HEK293 (cell line): ENCODE data around the gene SOCS7.
A peak's percentile ranks its signal among the peaks of the same experiment; 100 is the strongest.

Experiments used
- CTCF ChIA-PET: fragments of 350-600 bp; formaldehyde crosslinking; extraction: SDS; loops from one replicate; lab custom pipeline; 2021; ENCODE audit warnings: antibody characterized with exemption; lab: Yijun Ruan, JAX
- POLR2A ChIA-PET: fragments of 300-600 bp; formaldehyde crosslinking; extraction: SDS; loops from one replicate; lab custom pipeline; 2020; ENCODE audit warnings: antibody characterized with exemption, inconsistent platforms; lab: Yijun Ruan, JAX
- H3K27ac ChIP-seq: fragments of 200-500 bp; sonication (Bioruptor generic); 2 replicates; pipeline ENCODE4 v1.5.1; 2014; ENCODE audit warnings: low read depth, low read length, control low read depth, inconsistent platforms; ENCODE audit errors: extremely low read depth
- H3K36me3 ChIP-seq, 2 experiments: fragments of 200-500 bp in 1 of 2; sonication (Bioruptor generic) in 1 of 2; 1 replicate in 1 of 2; 2 replicates in 1 of 2; pipeline ENCODE4 v1.5.1; 2014 to 2017; ENCODE audit warnings: inconsistent platforms in 2 of 2, low read length in 2 of 2; ENCODE audit not compliant: control insufficient read depth in 2 of 2, insufficient read depth in 1 of 2
- H3K4me1 ChIP-seq: fragments of 200-500 bp; sonication (Bioruptor generic); 2 replicates; pipeline ENCODE4 v1.5.1; 2014; ENCODE audit warnings: mild to moderate bottlenecking, low read length, inconsistent platforms; ENCODE audit not compliant: control insufficient read depth, insufficient read depth
- H3K4me3 ChIP-seq: 2 replicates; pipeline ENCODE4 v1.5.1; 2011; ENCODE audit warnings: low read depth, mild to moderate bottlenecking, control low read depth, low read length, moderate library complexity
- H3K9me3 ChIP-seq: fragments of 200-500 bp; sonication (Bioruptor generic); 2 replicates; pipeline ENCODE4 v1.5.1; 2014; ENCODE audit warnings: low read depth, low read length, inconsistent platforms; ENCODE audit not compliant: control insufficient read depth, insufficient read depth
- GLIS1 ChIP-seq: fragments of 450-650 bp; formaldehyde crosslinking; IDR thresholded peaks from 2 replicates; pipeline ENCODE4 v1.5.1; 2016; ENCODE audit warnings: missing biosample characterization, missing genetic modification characterization
- HOXC10 ChIP-seq: sonication (generic); formaldehyde crosslinking; IDR thresholded peaks from 2 replicates; pipeline ENCODE4 v1.8.1; 2023; ENCODE audit warnings: mild to moderate bottlenecking, missing genetic modification reagents
- KLF8 ChIP-seq: fragments of 450-650 bp; formaldehyde crosslinking; IDR thresholded peaks from 2 replicates; pipeline ENCODE4 v1.5.1; 2016; ENCODE audit warnings: missing biosample characterization, missing genetic modification characterization
- MYNN ChIP-seq: fragments of 450-650 bp; formaldehyde crosslinking; IDR thresholded peaks from 2 replicates; pipeline ENCODE4 v1.5.1; 2016; ENCODE audit warnings: missing biosample characterization, missing genetic modification characterization, borderline replicate concordance
- MZF1 ChIP-seq: fragments of 450-650 bp; formaldehyde crosslinking; IDR thresholded peaks from 2 replicates; pipeline ENCODE4 v1.5.1; 2017; ENCODE audit warnings: missing biosample characterization, missing genetic modification characterization, borderline replicate concordance
- YY2 ChIP-seq: fragments of 450-650 bp; formaldehyde crosslinking; IDR thresholded peaks from 2 replicates; pipeline ENCODE4 v1.5.1; 2016; ENCODE audit warnings: missing biosample characterization, missing genetic modification characterization
- ZBTB48 ChIP-seq: fragments of 450-650 bp; formaldehyde crosslinking; IDR thresholded peaks from 2 replicates; pipeline ENCODE4 v1.5.1; 2016; ENCODE audit warnings: missing biosample characterization, missing genetic modification characterization
- ZBTB8A ChIP-seq: fragments of 450-650 bp; formaldehyde crosslinking; IDR thresholded peaks from 2 replicates; pipeline ENCODE4 v1.5.1; 2016; ENCODE audit warnings: missing biosample characterization, missing genetic modification characterization
- ZFP41 ChIP-seq: fragments of 450-650 bp; formaldehyde crosslinking; IDR thresholded peaks from 2 replicates; pipeline ENCODE4 v1.5.1; 2016; ENCODE audit warnings: missing biosample characterization, missing genetic modification characterization, borderline replicate concordance
- ZNF121 ChIP-seq: fragments of 450-650 bp; formaldehyde crosslinking; IDR thresholded peaks from 2 replicates; pipeline ENCODE4 v1.5.1; 2016; ENCODE audit warnings: missing biosample characterization, missing genetic modification characterization
- ZNF184 ChIP-seq: fragments of 450-650 bp; IDR thresholded peaks from 2 replicates; pipeline ENCODE4 v1.5.1; 2018; ENCODE audit warnings: missing biosample characterization, mild to moderate bottlenecking, missing genetic modification characterization
- ZNF223 ChIP-seq: fragments of 450-650 bp; formaldehyde crosslinking; IDR thresholded peaks from 2 replicates; pipeline ENCODE4 v1.5.1; 2016; ENCODE audit warnings: missing biosample characterization, missing genetic modification characterization
- ZNF239 ChIP-seq: fragments of 450-650 bp; formaldehyde crosslinking; IDR thresholded peaks from 2 replicates; pipeline ENCODE4 v1.5.1; 2016; ENCODE audit warnings: missing biosample characterization, missing genetic modification characterization
- ZNF350 ChIP-seq: fragments of 450-650 bp; formaldehyde crosslinking; IDR thresholded peaks from 2 replicates; pipeline ENCODE4 v1.5.0; 2017; ENCODE audit warnings: missing biosample characterization, mild to moderate bottlenecking, missing genetic modification characterization
- ZNF394 ChIP-seq: fragments of 450-650 bp; formaldehyde crosslinking; IDR thresholded peaks from 2 replicates; pipeline ENCODE4 v1.5.1; 2016; ENCODE audit warnings: missing biosample characterization, missing genetic modification characterization, mild to moderate bottlenecking, moderate library complexity, borderline replicate concordance
- ZNF433 ChIP-seq: fragments of 450-650 bp; formaldehyde crosslinking; IDR thresholded peaks from 2 replicates; pipeline ENCODE4 v1.5.1; 2016; ENCODE audit warnings: missing biosample characterization, missing genetic modification characterization, low read depth
- ZNF518A ChIP-seq: fragments of 450-650 bp; formaldehyde crosslinking; conservative IDR thresholded peaks from 2 replicates; pipeline ENCODE4 v1.5.1; 2016; ENCODE audit warnings: low read depth, missing biosample characterization, missing genetic modification characterization
- ZNF561 ChIP-seq: fragments of 450-650 bp; IDR thresholded peaks from 2 replicates; pipeline ENCODE4 v1.5.1; 2018; ENCODE audit warnings: missing biosample characterization, missing genetic modification characterization, borderline replicate concordance
- ZNF658 ChIP-seq: fragments of 450-650 bp; formaldehyde crosslinking; IDR thresholded peaks from 2 replicates; pipeline ENCODE4; 2016; ENCODE audit warnings: missing biosample characterization, missing genetic modification characterization
- ZNF776 ChIP-seq: fragments of 450-650 bp; formaldehyde crosslinking; IDR thresholded peaks from 2 replicates; pipeline ENCODE4 v1.5.0; 2017; ENCODE audit warnings: missing biosample characterization, missing genetic modification characterization, borderline replicate concordance
- ZNF777 ChIP-seq: fragments of 450-650 bp; formaldehyde crosslinking; IDR thresholded peaks from 2 replicates; pipeline ENCODE4 v1.5.1; 2017; ENCODE audit warnings: missing biosample characterization, missing genetic modification characterization, borderline replicate concordance
- ZNF837 ChIP-seq: fragments of 450-650 bp; formaldehyde crosslinking; IDR thresholded peaks from 2 replicates; pipeline ENCODE4 v1.5.1; 2016; ENCODE audit warnings: missing biosample characterization, missing genetic modification characterization
- ZSCAN30 ChIP-seq: fragments of 450-650 bp; IDR thresholded peaks from 2 replicates; pipeline ENCODE4 v1.5.1; 2018; ENCODE audit warnings: missing biosample characterization, mild to moderate bottlenecking, missing genetic modification characterization, moderate library complexity

Gene SOCS7

GRCh38 chr17:38326996-38327792 is 24.4 kb upstream of the SOCS7 start:
- Histone ChIP-seq H3K4me3 (no peak overlapping the region), H3K27ac (no peak overlapping the region), H3K9me3 (no peaks in the 10 kb centered on the region), H3K36me3 (peaks cover 14 to 20% of the 10 kb centered on the region in 2 experiments), H3K4me1 (peaks cover 4% of the 10 kb centered on the region)
- ChIA-PET POLR2A (interaction anchor here (0.6 to 1.7 kb wide), 2 partner anchors 12 to 24 kb away, joined by 3 to 4 read pairs; partner anchors contain the start of gene SOCS7), CTCF (interaction anchor here (0.6 to 6.4 kb wide), 9 partner anchors 11 to 257 kb away, joined by 3 to 51 read pairs (median 7); partner anchors contain the start of gene SOCS7)
- TF ChIP-seq ZNF658 (tag by site-specific recombination), result no peak
- no peak for TF ChIP-seq KLF8 (tag by site-specific recombination)
- no peak for TF ChIP-seq ZFP41
- no peak for TF ChIP-seq ZNF777 (tag by site-specific recombination)
- no peak for TF ChIP-seq ZNF561
- no peak for TF ChIP-seq ZNF239 (tag by site-specific recombination)

GRCh38 chr17:38327936-38328335 is 23.7 kb upstream of the SOCS7 start:
- POLR2A ChIA-PET, result no interaction called here
- TF ChIP-seq KLF8 (tag by site-specific recombination), result no peak
- 0 out of 2 replicates have a peak, but pooled peaks have one; percentile 19 for TF ChIP-seq GLIS1 (tag by site-specific recombination)
- no peak for TF ChIP-seq ZNF433 (tag by site-specific recombination)
- TF ChIP-seq, all 188 proteins: peak for 1
- Histone ChIP-seq H3K9me3 (no peaks in the 10 kb centered on the region), H3K27ac (no peak overlapping the region), H3K4me3 (no peak overlapping the region), H3K36me3 (peaks cover 8 to 14% of the 10 kb centered on the region in 2 experiments), H3K4me1 (peaks cover 4% of the 10 kb centered on the region)
- CTCF ChIA-PET, result interaction anchor here (0.6 to 2.5 kb wide), 7 partner anchors 12 to 256 kb away, joined by 3 to 13 read pairs (median 4); no protein-coding TSS in a partner anchor

GRCh38 chr17:38328620-38329019 is 23.0 kb upstream of the SOCS7 start:
- TF ChIP-seq ZSCAN30 (tag by site-specific recombination), result no peak
- 0 out of 2 replicates have a peak, but pooled peaks have one; percentile 8 for TF ChIP-seq ZBTB48 (tag by site-specific recombination)
- TF ChIP-seq YY2 (tag by site-specific recombination), result no peak
- no peak for TF ChIP-seq ZBTB8A (tag by site-specific recombination)

GRCh38 chr17:38329284-38329683 is 22.4 kb upstream of the SOCS7 start:
- no peak overlapping the region for H3K4me3 ChIP-seq
- no peaks in the 10 kb centered on the region for H3K9me3 ChIP-seq
- H3K4me1 ChIP-seq, result peaks cover 4% of the 10 kb centered on the region
- no peak overlapping the region for H3K27ac ChIP-seq
- peaks cover 0 to under 1% of the 10 kb centered on the region in 2 experiments; a peak in 1 of 3 replicates for H3K36me3 ChIP-seq
- ChIA-PET POLR2A (no interaction called here), CTCF (interaction anchor here (1.1 to 2.5 kb wide), 4 partner anchors 8 to 85 kb away, joined by 3 to 13 read pairs (median 7); no protein-coding TSS in a partner anchor)
- no peak for TF ChIP-seq ZNF184 (tag by site-specific recombination)
- TF ChIP-seq HOXC10, result no peak
- TF ChIP-seq ZNF394, result no peak
- no peak for TF ChIP-seq MYNN
- TF ChIP-seq ZNF518A, result no peak
- no peak for TF ChIP-seq ZNF121 (tag by site-specific recombination)
- TF ChIP-seq ZNF350 (tag by site-specific recombination), result no peak
- TF ChIP-seq ZNF776, result no peak
- no peak for TF ChIP-seq MZF1 (tag by site-specific recombination)
- TF ChIP-seq ZNF837, result no peak
- TF ChIP-seq ZNF223 (tag by site-specific recombination), result no peak

More at GRCh38 chr17:38328620-38329019, 23.0 kb upstream of the SOCS7 start:
- ChIA-PET POLR2A (no interaction called here), CTCF (interaction anchor here (0.8 to 2.5 kb wide), 7 partner anchors 9 to 167 kb away, joined by 3 to 13 read pairs (median 4); no protein-coding TSS in a partner anchor)
- H3K4me3 ChIP-seq, result no peak overlapping the region
- H3K9me3 ChIP-seq, result no peaks in the 10 kb centered on the region
- peaks cover 4% of the 10 kb centered on the region for H3K4me1 ChIP-seq
- no peak overlapping the region for H3K27ac ChIP-seq
- peaks cover 2 to 7% of the 10 kb centered on the region in 2 experiments; a peak in 2 of 3 replicates for H3K36me3 ChIP-seq
